ENCODE data around the gene SIRPB2. TPM values are rescaled to one million over a fixed set of nuclear protein-coding genes. Genes with fewer than 3 reads are reported as not detected.

The SIRPB2 gene
- total RNA-seq, 1 donor = not detected

DNA sequence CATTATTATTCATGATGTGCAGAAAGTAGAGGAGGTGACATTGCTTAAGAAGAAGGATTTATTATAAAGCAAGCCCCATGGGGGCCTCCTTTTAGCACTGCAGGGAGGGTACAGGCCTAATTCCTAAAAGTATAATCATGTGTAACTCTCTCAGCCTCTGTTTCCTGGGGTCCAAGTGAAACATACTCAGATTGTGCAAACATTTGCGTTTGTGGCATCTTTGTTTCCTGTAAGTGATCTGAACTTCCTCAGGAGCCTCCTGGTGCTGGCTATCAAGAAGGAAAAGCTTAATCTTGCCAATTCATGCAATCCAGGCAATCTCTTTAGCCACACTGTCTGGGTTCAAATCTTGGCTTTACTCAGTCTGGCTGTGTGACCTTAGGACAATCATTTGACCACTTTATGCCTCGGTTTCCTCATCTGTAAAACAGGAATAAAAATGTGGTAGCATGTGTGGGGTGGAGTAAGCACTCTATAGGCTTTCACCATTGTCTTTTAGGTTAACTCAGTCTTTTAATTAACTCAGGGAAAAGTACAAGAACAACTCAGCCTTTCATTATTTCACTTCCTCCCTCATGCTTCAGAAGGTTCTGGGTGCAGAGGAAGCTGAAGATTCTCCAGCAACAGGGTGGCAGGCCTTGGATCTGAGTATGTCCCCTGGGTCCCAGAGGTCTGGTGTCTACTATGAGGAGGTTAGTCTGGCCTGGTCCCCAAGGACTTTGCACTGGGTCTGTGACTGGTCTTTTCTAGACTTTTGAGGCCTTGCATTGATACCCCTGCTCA is 831 bp upstream of the SIRPB2 start:
- TF ChIP-seq CTCF (IDR thresholded peaks at IDR 0.05; ENCODE audit: insufficient read depth, low read length) = no peak

GRCh38 chr20:1490643-1491195 is 501 bp downstream of the SIRPB2 start:
- DNase-seq (ENCODE audit: low read depth) = no peak
- no peak overlapping the region for H3K4me3 ChIP-seq (ENCODE audit: low read depth, low read length)
- TF ChIP-seq CTCF (IDR thresholded peaks at IDR 0.05; ENCODE audit: insufficient read depth, low read length) = no peak

More for the DNA sequence above, 831 bp upstream of the SIRPB2 start:
- H3K4me3 ChIP-seq (ENCODE audit: low read depth, low read length) = no peak overlapping the region
- no peak for DNase-seq (ENCODE audit: low read depth)

DNA sequence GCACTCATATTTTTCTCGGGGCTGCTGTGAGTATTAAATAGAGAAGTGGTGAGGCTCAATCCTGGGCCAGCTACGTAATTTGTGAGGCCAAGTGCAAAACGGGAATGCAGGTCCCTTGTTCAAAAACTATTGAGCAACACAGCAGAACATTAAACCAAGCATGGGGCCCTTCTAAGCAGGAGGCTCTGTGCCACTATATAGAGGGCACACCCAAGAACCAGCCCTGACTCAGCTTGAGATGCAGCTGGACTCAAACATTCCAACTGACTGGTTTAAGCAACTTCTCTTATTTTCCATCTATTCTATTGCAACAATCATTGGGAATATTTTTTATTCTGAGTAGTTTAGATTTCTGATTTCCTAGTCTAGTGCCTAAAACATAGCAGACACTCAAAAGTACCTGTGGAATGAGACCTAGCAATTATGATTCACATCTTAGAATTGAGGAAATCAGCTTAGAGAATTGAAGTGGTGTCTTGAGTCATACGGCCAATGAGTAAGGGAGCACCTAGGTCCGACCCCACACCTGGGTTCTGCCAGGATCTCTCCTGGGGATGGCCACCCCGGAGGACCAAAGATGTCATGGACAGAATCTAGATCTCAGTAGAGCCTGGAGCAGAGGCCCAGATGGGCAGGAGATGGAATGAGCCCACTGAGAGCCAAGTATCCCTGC is 1.3 kb downstream of the SIRPB2 start:
- TF ChIP-seq CTCF (IDR thresholded peaks at IDR 0.05; ENCODE audit: insufficient read depth, low read length) = no peak
- DNase-seq (ENCODE audit: low read depth) = peak; percentile 44

DNA sequence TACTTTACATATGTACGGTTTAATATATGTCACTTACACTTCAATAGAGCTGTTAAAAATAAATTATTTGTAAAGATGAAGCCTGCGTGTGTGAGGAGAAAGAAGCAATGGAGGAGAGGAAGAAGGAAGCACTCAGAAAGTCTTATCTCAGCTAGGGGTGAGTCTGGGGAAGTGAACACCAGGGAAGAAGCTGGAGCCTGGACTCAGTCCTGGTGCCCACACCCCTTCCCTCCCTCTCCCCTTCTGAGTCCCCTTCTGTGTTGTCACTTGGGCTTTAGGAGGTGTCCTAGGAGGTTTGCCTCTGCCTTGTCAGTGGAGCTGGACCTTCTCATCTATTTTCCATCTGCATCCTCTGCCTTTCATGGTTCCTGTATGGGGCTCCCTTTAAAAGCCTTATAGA is 1.9 kb downstream of the SIRPB2 start:
- DNase-seq (ENCODE audit: low read depth) = no peak
- H3K4me3 ChIP-seq (ENCODE audit: low read depth, low read length) = no peak overlapping the region
- no peak for TF ChIP-seq CTCF (IDR thresholded peaks at IDR 0.05; ENCODE audit: insufficient read depth, low read length)

More for the DNA sequence above, 1.3 kb downstream of the SIRPB2 start:
- H3K4me3 ChIP-seq (ENCODE audit: low read depth, low read length) = no peak overlapping the region

DNA sequence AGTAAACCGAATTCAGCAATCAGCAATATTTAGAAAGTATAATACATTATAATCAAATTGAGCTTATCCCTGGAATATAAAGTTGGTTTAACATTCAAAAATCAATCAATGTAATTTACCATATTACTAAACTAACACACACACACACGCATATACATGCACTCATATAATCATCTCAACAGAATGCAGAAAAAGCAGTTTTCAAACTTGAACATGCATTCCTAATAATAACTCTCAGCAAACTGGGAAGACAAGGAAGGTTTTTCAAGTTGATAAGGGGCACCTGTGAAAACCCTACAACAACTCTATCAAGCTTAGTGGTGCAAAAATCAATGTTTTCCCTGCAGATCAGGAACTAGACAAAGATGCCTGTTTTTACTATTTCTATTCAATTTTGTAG is 4.7 kb downstream of the SIRPB2 start:
- DNase-seq (ENCODE audit: low read depth) = no peak
- no peak for TF ChIP-seq CTCF (IDR thresholded peaks at IDR 0.05; ENCODE audit: insufficient read depth, low read length)
- H3K4me3 ChIP-seq (ENCODE audit: low read depth, low read length) = no peak overlapping the region

GRCh38 chr20:1484438-1485116 is 6.6 kb downstream of the SIRPB2 start:
- no peak for DNase-seq (ENCODE audit: low read depth)
- H3K4me3 ChIP-seq (ENCODE audit: low read depth, low read length) = no peak overlapping the region
- no peak for TF ChIP-seq CTCF (IDR thresholded peaks at IDR 0.05; ENCODE audit: insufficient read depth, low read length)

Measured in fibroblast of the aortic adventitia (primary cell).